Stimulated activated naive B cell treated with anti-CD40 and anti-IgM and Interleukin-4, amounts not matched to agents 10 μg/mL and 1 μg/mL and 100 μg/mL, for 72 hours (primary cell): ENCODE data around the gene SSTR4.
"Not testable (repeated sequence)": the region's sequence is repeated elsewhere in the genome, so short reads cannot be mapped to it uniquely, and the experiment has no call there.

Experiments used
- ATAC-seq, 2 donors: fragments of 150-1000 bp; cut with Tn5 transposase; replicated peaks; 2 replicates each; pipeline ENCODE4 v1.10.0; 2021; ENCODE audit warnings: moderate library complexity in 1 of 2
- DNase-seq: peaks from one replicate; pipeline ENCODE4 v3.0.0; 2021
- H3K27ac Mint-ChIP-seq: one replicate; pipeline ENCODE4 v1.8.0; 2022; ENCODE audit warnings: mild to moderate bottlenecking, mixed read lengths
- H3K27me3 Mint-ChIP-seq, 2 donors: one replicate each; pipeline ENCODE4 v1.8.0; 2022; ENCODE audit warnings: mixed read lengths in 2 of 2
- H3K36me3 Mint-ChIP-seq, 2 donors: one replicate each; pipeline ENCODE4 v1.8.0; 2022; ENCODE audit warnings: mixed read lengths in 2 of 2, mild to moderate bottlenecking in 1 of 2
- H3K4me1 Mint-ChIP-seq, 2 donors: one replicate each; pipeline ENCODE4 v1.8.0; 2022; ENCODE audit warnings: mixed read lengths in 2 of 2, mild to moderate bottlenecking in 1 of 2
- H3K4me3 Mint-ChIP-seq, 2 donors: one replicate each; pipeline ENCODE4 v1.8.0; 2022; ENCODE audit warnings: mild to moderate bottlenecking in 2 of 2, mixed read lengths in 2 of 2, moderate library complexity in 1 of 2
- H3K9me3 Mint-ChIP-seq, 2 donors: one replicate each; pipeline ENCODE4 v1.8.0; 2022; ENCODE audit warnings: mixed read lengths in 2 of 2, mild to moderate bottlenecking in 1 of 2

The SSTR4 gene

GRCh38 chr20:23024701-23025100 lies 10.4 kb upstream of the SSTR4 start:
- H3K36me3 Mint-ChIP-seq = no peaks in the 10 kb centered on the region
- no peaks in the 10 kb centered on the region for H3K27me3 Mint-ChIP-seq
- no peak overlapping the region for H3K4me3 Mint-ChIP-seq
- no peak for DNase-seq
- H3K9me3 Mint-ChIP-seq = no peaks in the 10 kb centered on the region
- no peak overlapping the region for H3K27ac Mint-ChIP-seq
- no peaks in the 10 kb centered on the region for H3K4me1 Mint-ChIP-seq
- no peak for ATAC-seq

GRCh38 chr20:23025503-23025902 lies 9.6 kb upstream of the SSTR4 start:
- H3K36me3 Mint-ChIP-seq, H3K4me3 Mint-ChIP-seq, ATAC-seq, H3K9me3 Mint-ChIP-seq, H3K4me1 Mint-ChIP-seq, DNase-seq, H3K27me3 Mint-ChIP-seq, H3K27ac Mint-ChIP-seq: not testable (repeated sequence)

- Mint-ChIP-seq H3K27me3 (peaks cover under 1 to 6% of the 10 kb centered on the region in 2 donors), H3K4me1 (no peaks in the 10 kb centered on the region), H3K9me3 (no peaks in the 10 kb centered on the region), H3K36me3 (no peaks in the 10 kb centered on the region), H3K27ac (no peak overlapping the region), H3K4me3 (no peak overlapping the region)
- ATAC-seq (no peak), DNase-seq (no peak)
Observed at GRCh38 chr20:23027721-23028120, 7.4 kb upstream of the SSTR4 start.

GRCh38 chr20:23028392-23028791 lies 6.7 kb upstream of the SSTR4 start:
- Mint-ChIP-seq H3K36me3 (no peaks in the 10 kb centered on the region), H3K27me3 (peaks cover 7 to 13% of the 10 kb centered on the region in 2 donors), H3K4me1 (peaks cover 0 to 2% of the 10 kb centered on the region in 2 donors), H3K27ac (no peak overlapping the region), H3K4me3 (no peak overlapping the region), H3K9me3 (no peaks in the 10 kb centered on the region)
- DNase-seq (no peak), ATAC-seq (no peak)

- Mint-ChIP-seq H3K27ac (no peak overlapping the region), H3K36me3 (no peaks in the 10 kb centered on the region), H3K4me1 (peaks cover 0 to 2% of the 10 kb centered on the region in 2 donors), H3K27me3 (peaks cover 8 to 18% of the 10 kb centered on the region in 2 donors), H3K4me3 (no peak overlapping the region), H3K9me3 (no peaks in the 10 kb centered on the region)
- no peak for ATAC-seq
- no peak for DNase-seq
Observed at GRCh38 chr20:23029324-23029723, 5.8 kb upstream of the SSTR4 start.

- Mint-ChIP-seq H3K36me3 (no peaks in the 10 kb centered on the region), H3K27me3 (peaks cover 16 to 33% of the 10 kb centered on the region in 2 donors)
- ATAC-seq = no peak
Observed at GRCh38 chr20:23031346-23031745, 3.8 kb upstream of the SSTR4 start.

GRCh38 chr20:23032056-23032749 lies 2.9 kb upstream of the SSTR4 start:
- H3K27me3 Mint-ChIP-seq = peaks cover 25 to 41% of the 10 kb centered on the region in 2 donors
- H3K4me1 Mint-ChIP-seq = peaks cover 0 to 2% of the 10 kb centered on the region in 2 donors
- ATAC-seq (no peak), DNase-seq (no peak)
- no peaks in the 10 kb centered on the region for H3K36me3 Mint-ChIP-seq
- H3K4me3 Mint-ChIP-seq = no peak overlapping the region
- no peak overlapping the region for H3K27ac Mint-ChIP-seq
- peaks cover 0 to 1% of the 10 kb centered on the region in 2 donors for H3K9me3 Mint-ChIP-seq

More at GRCh38 chr20:23031346-23031745, 3.8 kb upstream of the SSTR4 start:
- no peaks in the 10 kb centered on the region for H3K9me3 Mint-ChIP-seq
- no peak overlapping the region for H3K27ac Mint-ChIP-seq
- DNase-seq = no peak
- peaks cover 0 to 2% of the 10 kb centered on the region in 2 donors for H3K4me1 Mint-ChIP-seq
- no peak overlapping the region for H3K4me3 Mint-ChIP-seq

- H3K9me3 Mint-ChIP-seq = peaks cover 0 to 1% of the 10 kb centered on the region in 2 donors
- H3K27me3 Mint-ChIP-seq = peaks cover 28 to 46% of the 10 kb centered on the region in 2 donors
- ATAC-seq = no peak
- peaks cover 0 to 2% of the 10 kb centered on the region in 2 donors for H3K4me1 Mint-ChIP-seq
- H3K4me3 Mint-ChIP-seq = no peak overlapping the region
- H3K36me3 Mint-ChIP-seq = no peaks in the 10 kb centered on the region
- DNase-seq = no peak
- no peak overlapping the region for H3K27ac Mint-ChIP-seq
Observed at GRCh38 chr20:23032750-23033078, 2.4 kb upstream of the SSTR4 start.

GRCh38 chr20:23033918-23034317 lies 1.2 kb upstream of the SSTR4 start:
- H3K27me3 Mint-ChIP-seq = peaks cover 33 to 56% of the 10 kb centered on the region in 2 donors
- ATAC-seq (no peak), DNase-seq (no peak)
- H3K36me3 Mint-ChIP-seq = no peaks in the 10 kb centered on the region
- no peak overlapping the region for H3K27ac Mint-ChIP-seq
- peaks cover 0 to 2% of the 10 kb centered on the region in 2 donors for H3K4me1 Mint-ChIP-seq
- peaks cover 0 to 1% of the 10 kb centered on the region in 2 donors for H3K9me3 Mint-ChIP-seq
- H3K4me3 Mint-ChIP-seq = no peak overlapping the region

- no peak for DNase-seq
- Mint-ChIP-seq H3K27ac (no peak overlapping the region), H3K27me3 (peaks cover 37 to 66% of the 10 kb centered on the region in 2 donors), H3K9me3 (peaks cover 0 to 1% of the 10 kb centered on the region in 2 donors), H3K4me1 (peaks cover 0 to 2% of the 10 kb centered on the region in 2 donors), H3K4me3 (no peak overlapping the region), H3K36me3 (no peaks in the 10 kb centered on the region)
- ATAC-seq = no peak
Observed at GRCh38 chr20:23035731-23036130, 619 bp downstream of the SSTR4 start.

GRCh38 chr20:23036371-23036770 lies 1.3 kb downstream of the SSTR4 start:
- ATAC-seq (no peak), DNase-seq (no peak)
- peaks cover 38 to 68% of the 10 kb centered on the region in 2 donors for H3K27me3 Mint-ChIP-seq
- peaks cover 0 to 1% of the 10 kb centered on the region in 2 donors for H3K9me3 Mint-ChIP-seq
- H3K36me3 Mint-ChIP-seq = no peaks in the 10 kb centered on the region
- no peak overlapping the region for H3K4me3 Mint-ChIP-seq
- peaks cover 0 to 2% of the 10 kb centered on the region in 2 donors for H3K4me1 Mint-ChIP-seq
- no peak overlapping the region for H3K27ac Mint-ChIP-seq

- no peak overlapping the region for H3K27ac Mint-ChIP-seq
- H3K27me3 Mint-ChIP-seq = peaks cover 38 to 68% of the 10 kb centered on the region in 2 donors
- H3K4me1 Mint-ChIP-seq = peaks cover 0 to 2% of the 10 kb centered on the region in 2 donors
- H3K9me3 Mint-ChIP-seq = peaks cover 0 to 1% of the 10 kb centered on the region in 2 donors
- DNase-seq (no peak), ATAC-seq (no peak)
- H3K36me3 Mint-ChIP-seq = no peaks in the 10 kb centered on the region
- no peak overlapping the region for H3K4me3 Mint-ChIP-seq
Observed at GRCh38 chr20:23037017-23037481, 1.9 kb downstream of the SSTR4 start.

- no peaks in the 10 kb centered on the region for H3K36me3 Mint-ChIP-seq
- peaks cover 42 to 64% of the 10 kb centered on the region in 2 donors for H3K27me3 Mint-ChIP-seq
- no peaks in the 10 kb centered on the region for H3K4me1 Mint-ChIP-seq
- H3K9me3 Mint-ChIP-seq = peaks cover 0 to 1% of the 10 kb centered on the region in 2 donors
- no peak for DNase-seq
- ATAC-seq = no peak
- no peak overlapping the region for H3K27ac Mint-ChIP-seq
- H3K4me3 Mint-ChIP-seq = no peak overlapping the region
Observed at GRCh38 chr20:23039136-23039875, 4.2 kb downstream of the SSTR4 start.

- DNase-seq = no peak
- Mint-ChIP-seq H3K36me3 (no peaks in the 10 kb centered on the region), H3K4me3 (no peak overlapping the region), H3K27ac (no peak overlapping the region), H3K4me1 (no peaks in the 10 kb centered on the region), H3K27me3 (peaks cover 44 to 60% of the 10 kb centered on the region in 2 donors), H3K9me3 (peaks cover 0 to 1% of the 10 kb centered on the region in 2 donors)
- ATAC-seq = no peak
Observed at GRCh38 chr20:23039885-23040508, 4.9 kb downstream of the SSTR4 start.
